HFF-Myc (cell line): ENCODE measurements around the gene ZNF175.

ENCODE experiments used
- DNase-seq: peaks from one replicate; pipeline ENCODE4 v3.0.0-alpha.2; 2011; ENCODE audit warnings: low read depth; ENCODE audit errors: extremely low read depth
- H3K4me3 ChIP-seq: replicated peaks from 2 replicates; pipeline ENCODE4 v1.5.1; 2011; ENCODE audit warnings: low read depth, mild to moderate bottlenecking, control low read depth, low read length
- CTCF ChIP-seq: IDR thresholded peaks from 2 replicates; pipeline ENCODE4 v1.5.1; 2012; ENCODE audit warnings: mild to moderate bottlenecking, low read depth, low read length, control low read depth; ENCODE audit errors: missing control alignments

The ZNF175 gene

GRCh38 chr19:51560339-51560738 is 10.7 kb upstream of the ZNF175 start:
- H3K4me3 ChIP-seq = no peak overlapping the region
- DNase-seq = no peak
- no peak for TF ChIP-seq CTCF

GRCh38 chr19:51564791-51565190 is 6.3 kb upstream of the ZNF175 start:
- H3K4me3 ChIP-seq = no peak overlapping the region
- DNase-seq = no peak
- TF ChIP-seq CTCF = no peak

GRCh38 chr19:51565583-51565982 is 5.5 kb upstream of the ZNF175 start:
- no peak overlapping the region for H3K4me3 ChIP-seq
- DNase-seq = no peak

GRCh38 chr19:51566489-51567100 is 4.5 kb upstream of the ZNF175 start:
- no peak for DNase-seq
- H3K4me3 ChIP-seq = no peak overlapping the region
- TF ChIP-seq CTCF = no peak

More at GRCh38 chr19:51565583-51565982, 5.5 kb upstream of the ZNF175 start:
- no peak for TF ChIP-seq CTCF

DNA sequence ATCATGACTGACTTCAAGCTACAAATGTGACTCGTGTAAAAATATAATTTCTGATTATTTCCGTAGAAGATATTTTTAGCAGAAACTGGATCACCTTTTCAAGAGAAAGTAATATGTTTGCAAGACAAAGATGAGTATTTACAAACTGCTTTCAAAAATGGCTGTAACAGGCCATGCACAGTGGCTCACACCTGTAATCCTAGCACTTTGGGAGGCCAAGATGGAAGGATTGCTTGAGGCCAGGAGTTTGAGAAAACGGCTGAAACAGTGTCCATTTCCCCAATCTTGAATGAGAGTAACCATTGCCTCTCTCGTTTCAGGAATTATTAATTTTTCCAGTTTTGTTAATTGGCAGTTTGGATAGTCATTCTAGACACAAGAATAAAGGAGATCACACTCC is 3.5 kb upstream of the ZNF175 start:
- TF ChIP-seq CTCF = no peak
- DNase-seq = no peak
- H3K4me3 ChIP-seq = no peak overlapping the region

- no peak for DNase-seq
- no peak overlapping the region for H3K4me3 ChIP-seq
- TF ChIP-seq CTCF = no peak
These were observed 2.6 kb upstream of the ZNF175 start for GRCh38 chr19:51568456-51568855.

- no peak for TF ChIP-seq CTCF
- peak overlapping the region; percentile 67 for H3K4me3 ChIP-seq
- DNase-seq = no peak
These were observed 516 bp downstream of the ZNF175 start for GRCh38 chr19:51571599-51571998.
